HepG2 (cell line): Measurements from ENCODE around the gene GFRA4. TPM values are rescaled to one million over a fixed set of nuclear protein-coding genes. Genes with fewer than 3 reads are reported as not detected.
A peak's percentile ranks its signal among the peaks of the same experiment; 100 is the strongest.

ENCODE experiments used
- ATAC-seq: fragments of 200-7000 bp; cut with Tn5 transposase; 3 replicates; pipeline ENCODE4 v1.9.1; 2020; ENCODE audit warnings: mild to moderate bottlenecking, moderate library complexity
- BruUV-seq: library from RNA; stranded (reverse); fragments of 400-500 nt; replicated peaks from 2 replicates; lab custom pipeline; 2021; lab: Mats Ljungman, UMichigan
- CTCF ChIA-PET: fragments of 300-600 bp; formaldehyde crosslinking; extraction: SDS; loops from one replicate; lab custom pipeline; 2021; ENCODE audit warnings: low total read pairs, inconsistent platforms, low intra/inter-chr PET ratio; lab: Yijun Ruan, JAX
- POLR2A ChIA-PET: fragments of 350-600 bp; sonication (Branson Sonifier 250); formaldehyde crosslinking; loops from one replicate; lab custom pipeline; 2020; ENCODE audit warnings: antibody characterized with exemption, inconsistent platforms; lab: Yijun Ruan, JAX
- DNase-seq: peaks from one replicate; pipeline ENCODE4 v3.0.0-alpha.2; 2015; ENCODE audit warnings: low spot score
- FAIRE-seq: peaks from 3 replicates; lab custom pipeline; 2011; peaks lifted over from hg19 to GRCh38; lab: Jason Lieb, UNC
- H2AFZ ChIP-seq: one replicate; pipeline ENCODE4 v1.6.1; 2011; ENCODE audit warnings: low read length, inconsistent platforms
- H3K27ac ChIP-seq: fragments of 300-600 bp; 3 replicates; pipeline ENCODE4 v1.8.0; 2011; ENCODE audit warnings: mixed run types, mild to moderate bottlenecking, mixed read lengths, low read length, inconsistent platforms; ENCODE audit not compliant: insufficient read depth; ENCODE audit errors: extremely low read length
- H3K27me3 ChIP-seq, 2 experiments: fragments of 200-600 bp in 1 of 2; 2 replicates in 1 of 2; 3 replicates in 1 of 2; pipeline versions ENCODE4 v1.6.0 to v1.8.0; 2011; ENCODE audit warnings: low read length in 2 of 2, mild to moderate bottlenecking in 2 of 2, moderate library complexity in 2 of 2, inconsistent platforms in 1 of 2; ENCODE audit not compliant: insufficient read depth in 2 of 2, control insufficient read depth in 1 of 2
- H3K36me3 ChIP-seq, 2 experiments: fragments of 200-600 bp in 1 of 2; replicated peaks in 1 of 2; 2 replicates in 1 of 2; 3 replicates in 1 of 2; pipeline versions ENCODE4 v1.5.1 to v1.8.0; 2011; ENCODE audit warnings: low read length in 2 of 2, inconsistent platforms in 1 of 2; ENCODE audit not compliant: insufficient read depth in 2 of 2, control insufficient read depth in 1 of 2
- H3K4me1 ChIP-seq: 2 replicates; pipeline ENCODE4 v1.5.1; 2012; ENCODE audit warnings: low read length, inconsistent platforms; ENCODE audit not compliant: insufficient read depth
- H3K4me2 ChIP-seq: 2 replicates; pipeline ENCODE4 v1.6.0; 2011; ENCODE audit warnings: low read depth, low read length, inconsistent platforms
- H3K4me3 ChIP-seq, 3 experiments: fragments of 200-600 bp in 1 of 3; sonication (generic), shearing (Covaris generic) in 1 of 3; replicated peaks in 1 of 3; 2 replicates each; pipeline ENCODE4 v1.5.1; 2011 to 2016; ENCODE audit warnings: low read length in 3 of 3, inconsistent platforms in 2 of 3, low read depth in 2 of 3, mild to moderate bottlenecking in 2 of 3, control low read depth in 1 of 3, mixed read lengths in 1 of 3; ENCODE audit not compliant: insufficient read depth in 1 of 3
- H3K79me2 ChIP-seq: one replicate; pipeline ENCODE4 v1.6.1; 2011; ENCODE audit warnings: low read length, inconsistent platforms; ENCODE audit not compliant: insufficient read depth
- H3K9ac ChIP-seq: 2 replicates; pipeline ENCODE4 v1.6.0; 2011; ENCODE audit warnings: mild to moderate bottlenecking, low read depth, low read length, inconsistent platforms; ENCODE audit not compliant: insufficient read depth
- H3K9me3 ChIP-seq: 2 replicates; pipeline ENCODE4 v1.5.1; 2012; ENCODE audit warnings: mild to moderate bottlenecking, low read length
- H4K20me1 ChIP-seq: 2 replicates; pipeline ENCODE4 v1.6.0; 2011; ENCODE audit warnings: inconsistent platforms, mild to moderate bottlenecking, low read length, moderate library complexity; ENCODE audit not compliant: insufficient read depth
- ARID3A ChIP-seq: IDR thresholded peaks from 2 replicates; pipeline ENCODE4 v1.6.1; 2012; ENCODE audit warnings: low read depth, low read length, improper control_type of control experiment
- GLMP ChIP-seq: sonication (generic); formaldehyde crosslinking; IDR thresholded peaks from 2 replicates; pipeline ENCODE4 v1.9.0; 2021; ENCODE audit warnings: missing genetic modification reagents, mild to moderate bottlenecking, borderline replicate concordance
- GMEB1 ChIP-seq: sonication (generic); formaldehyde crosslinking; IDR thresholded peaks from 2 replicates; pipeline ENCODE4 v1.5.1; 2020; ENCODE audit warnings: missing genetic modification reagents, mild to moderate bottlenecking, borderline replicate concordance
- HDAC2 ChIP-seq: sonication (generic); formaldehyde crosslinking; IDR thresholded peaks from 2 replicates; pipeline ENCODE4 v1.4.0; 2020; ENCODE audit warnings: missing genetic modification reagents
- MED1 ChIP-seq: sonication (generic); formaldehyde crosslinking; IDR thresholded peaks from 2 replicates; pipeline ENCODE4 v1.4.0; 2020; ENCODE audit warnings: missing genetic modification reagents
- ZNF576 ChIP-seq: sonication (generic); formaldehyde crosslinking; IDR thresholded peaks from 2 replicates; pipeline ENCODE4 v1.4.0; 2020; ENCODE audit warnings: mild to moderate bottlenecking, missing genetic modification reagents
- ZNF609 ChIP-seq: sonication (generic); formaldehyde crosslinking; IDR thresholded peaks from 2 replicates; pipeline ENCODE4 v1.4.0; 2020; ENCODE audit warnings: mild to moderate bottlenecking, missing genetic modification reagents, borderline replicate concordance
- WGBS: methylation state at CpG from one replicate; pipeline ENCODE4 v1.1.6; 2017; ENCODE audit warnings: low lambda C conversion rate; 5-methylcytosine and 5-hydroxymethylcytosine counted together
- in situ Hi-C: cut with HindIII; loops from 2 replicates; pipeline ENCODE4 v1.10.0; 2017; ENCODE audit warnings: low pct_unique_long_range_greater_than_20kb; ENCODE audit not compliant: extremely low pct_ligation_motif_present
- intact Hi-C: fragments of 100-400 bp; cut with micrococcal nuclease; formaldehyde crosslinking; loops from one replicate; pipeline ENCODE4 v1.10.0; 2022; ENCODE audit not compliant: unreplicated experiment
- polyA plus RNA-seq, 8 experiments: library from polyadenylated mRNA; depleted of rRNA in 3 of 8; stranded (reverse) in 7 of 8; unstranded in 1 of 8; fragments of >200 nt; fragmentation: Illumina TruSeq in 4 of 8; extraction: Trizol in 4 of 8; gene quantifications; 2 replicates each; pipeline versions ENCODE4 v1.2.1 to v1.2.3, GENCODE V29; 2011 to 2016; ENCODE audit warnings: low read depth in 4 of 8, missing spikeins in 1 of 8, mixed read lengths in 1 of 8; ENCODE audit not compliant: insufficient read depth in 1 of 8
- total RNA-seq, 5 experiments: library from RNA; depleted of rRNA; stranded (reverse); fragments of >200 nt; fragmentation: Illumina TruSeq; extraction: Trizol; gene quantifications; 2 replicates each; pipeline ENCODE4 v1.2.3, GENCODE V29; 2016; ENCODE audit warnings: low read depth in 1 of 5

The GFRA4 gene
- total and polyA plus RNA-seq, 2 of the 13 experiments (the other 11 are each of a cell fraction or from before 2014, with no cell fraction given): not detected

- TF ChIP-seq ARID3A: no peak
- TF ChIP-seq GMEB1 (CRISPR knock-in tag): no peak; the same call in 1 of the 2 replicates
- no peak for TF ChIP-seq GLMP (CRISPR knock-in tag)
These were observed 47.7 kb upstream of the GFRA4 start (continued) for GRCh38 chr20:3710703-3711483.

GRCh38 chr20:3710011-3710466 lies 46.8 kb upstream of the GFRA4 start:
- Histone ChIP-seq H4K20me1 (no peaks in the 10 kb centered on the region), H3K4me1 (no peaks in the 10 kb centered on the region), H3K27me3 (peaks cover 11 to 49% of the 10 kb centered on the region in 2 experiments), H3K9me3 (no peaks in the 10 kb centered on the region), H3K27ac (no peak overlapping the region), H3K36me3 (no peaks in the 10 kb centered on the region), H3K4me3 (no peak overlapping the region), H3K9ac (no peak overlapping the region), H2AFZ (no peak overlapping the region), H3K4me2 (no peak overlapping the region), H3K79me2 (no peaks in the 10 kb centered on the region)
- ChIA-PET POLR2A (interaction anchor here (1.4 kb wide), 1 partner anchor 58 kb away, joined by 4 read pairs; the partner anchor contains the start of gene ADISSP), CTCF (interaction anchor here (1.3 to 5.4 kb wide), 2 partner anchors 33 to 40 kb away, joined by 6 to 65 read pairs; no protein-coding TSS in a partner anchor)
- no peak for FAIRE-seq
- 31% methylated on average over 5 of the region's 6 CpGs for WGBS
- intact Hi-C loops: loop anchor here (1.0 kb wide), 1 partner anchor 147 kb away; no protein-coding TSS in a partner anchor
- in situ Hi-C loops: loop anchor here (5.0 kb wide), 1 partner anchor 33 kb away; no protein-coding TSS in a partner anchor
- BruUV-seq: no TSS peak
- no peak for DNase-seq
- peak; percentile 67 for ATAC-seq
- TF ChIP-seq MED1 (CRISPR knock-in tag) (no peak), ZNF576 (no peak), HDAC2 (CRISPR knock-in tag) (no peak), ZNF609 (0 out of 2 replicates have a peak, but pooled peaks have one; percentile 12)
